ENCODE results near the gene LRP1-AS. TPM values are rescaled to one million over a fixed set of nuclear protein-coding genes. Genes with fewer than 3 reads are reported as not detected.

Gene LRP1-AS
- total RNA-seq, 1 experiment from 2014 or later, result not detected

GRCh38 chr12:57181072-57181471, 33.7 kb upstream of the LRP1-AS start:
- RAD21 ChIA-PET (ENCODE audit: low non-redundant PET in 1 of 2, low total read pairs in 2 of 2, uncharacterized antibody in 2 of 2, unreplicated experiment in 2 of 2), result interaction anchor here in 1 of 2 experiments (1.3 kb wide), 1 partner anchor 112 kb away, joined by 3 read pairs; no protein-coding TSS in a partner anchor
- no peaks in the 10 kb centered on the region for H3K9me2 ChIP-seq (ENCODE audit: insufficient read depth)
- H3K4me3 ChIP-seq (replicated peaks in 1 of 2; ENCODE audit: low read depth in 1 of 2, low read length in 2 of 2), result no peak overlapping the region
- POLR2A ChIA-PET, result no interaction called here
- TF ChIP-seq SIN3A (IDR thresholded peaks at IDR 0.05; ENCODE audit: low read depth) (no peak), ZNF274 (IDR thresholded peaks at IDR 0.05; ENCODE audit: low read depth, low read length) (no peak), SRF (IDR thresholded peaks at IDR 0.05; ENCODE audit: low read depth) (no peak), EGR1 (IDR thresholded peaks at IDR 0.05; ENCODE audit: low read depth) (no peak)
- no peak overlapping the region for H2AFZ ChIP-seq (ENCODE audit: low read depth, low read length, poor library complexity, severe bottlenecking)
- no peak overlapping the region for H3K9ac ChIP-seq (ENCODE audit: low read length)
- intact Hi-C loops (cut with micrococcal nuclease), result no loop called here
- no peak overlapping the region for H3K27ac ChIP-seq (ENCODE audit: low read depth, low read length)
- no peaks in the 10 kb centered on the region; a peak in 1 of 4 replicates for H3K36me3 ChIP-seq (ENCODE audit: control insufficient read depth in 1 of 2, insufficient read depth in 2 of 2, low read length in 2 of 2)
- no peak overlapping the region for H3K4me2 ChIP-seq (ENCODE audit: low read length)
- no TSS peak for BruUV-seq (replicated peaks)
- CTCF ChIA-PET, result interaction anchor here (0.9 to 2.7 kb wide), 3 partner anchors 53 to 112 kb away, joined by 3 to 25 read pairs (median 5); partner anchors contain the start of gene LRP1
- H3K9me3 ChIP-seq (ENCODE audit: control insufficient read depth in 1 of 2, insufficient read depth in 1 of 2, low read depth in 1 of 2, low read length in 2 of 2), result no peaks in the 10 kb centered on the region
- H4K20me1 ChIP-seq (ENCODE audit: insufficient read depth), result no peaks in the 10 kb centered on the region
- ATAC-seq, result no peak
- no peaks in the 10 kb centered on the region for H3K79me2 ChIP-seq (ENCODE audit: insufficient read depth, low read length)
- no peak for DNase-seq (ENCODE audit: low read depth, low spot score)
- peaks cover 7 to 23% of the 10 kb centered on the region in 2 experiments for H3K4me1 ChIP-seq (ENCODE audit: control insufficient read depth in 1 of 2, insufficient read depth in 2 of 2, low read length in 2 of 2)
- no peaks in the 10 kb centered on the region for H3K27me3 ChIP-seq (ENCODE audit: insufficient read depth, low read length)

GRCh38 chr12:57180321-57180989, 33.0 kb upstream of the LRP1-AS start:
- H3K9me2 ChIP-seq (ENCODE audit: insufficient read depth), result no peaks in the 10 kb centered on the region
- no peak overlapping the region for H3K9ac ChIP-seq (ENCODE audit: low read length)
- no peaks in the 10 kb centered on the region for H3K9me3 ChIP-seq (ENCODE audit: control insufficient read depth in 1 of 2, insufficient read depth in 1 of 2, low read depth in 1 of 2, low read length in 2 of 2)
- no peak overlapping the region for H3K4me3 ChIP-seq (replicated peaks in 1 of 2; ENCODE audit: low read depth in 1 of 2, low read length in 2 of 2)
- H2AFZ ChIP-seq (ENCODE audit: low read depth, low read length, poor library complexity, severe bottlenecking), result no peak overlapping the region
- RAD21 ChIA-PET (ENCODE audit: low non-redundant PET in 1 of 2, low total read pairs in 2 of 2, uncharacterized antibody in 2 of 2, unreplicated experiment in 2 of 2), result no interaction called here
- no TSS peak for BruUV-seq (replicated peaks)
- H3K27ac ChIP-seq (ENCODE audit: low read depth, low read length), result no peak overlapping the region
- H3K79me2 ChIP-seq (ENCODE audit: insufficient read depth, low read length), result no peaks in the 10 kb centered on the region
- POLR2A ChIA-PET, result no interaction called here
- DNase-seq (ENCODE audit: low read depth, low spot score) (no peak), ATAC-seq (no peak)
- H3K27me3 ChIP-seq (ENCODE audit: insufficient read depth, low read length), result no peaks in the 10 kb centered on the region
- CTCF ChIA-PET, result interaction anchor here (1.8 to 2.7 kb wide), 2 partner anchors 53 to 56 kb away, joined by 5 to 25 read pairs; partner anchors contain the start of gene LRP1
- no peaks in the 10 kb centered on the region; a peak in 1 of 4 replicates for H3K36me3 ChIP-seq (ENCODE audit: control insufficient read depth in 1 of 2, insufficient read depth in 2 of 2, low read length in 2 of 2)
- peaks cover 12 to 29% of the 10 kb centered on the region in 2 experiments for H3K4me1 ChIP-seq (ENCODE audit: control insufficient read depth in 1 of 2, insufficient read depth in 2 of 2, low read length in 2 of 2)
- intact Hi-C loops (cut with micrococcal nuclease), result no loop called here
- H4K20me1 ChIP-seq (ENCODE audit: insufficient read depth), result no peaks in the 10 kb centered on the region
- H3K4me2 ChIP-seq (ENCODE audit: low read length), result no peak overlapping the region
- TF ChIP-seq POLR2A (IDR thresholded peaks at IDR 0.05; ENCODE audit: borderline replicate concordance, extremely low read depth, insufficient read depth, insufficient read length) (no peak), JUND (IDR thresholded peaks at IDR 0.05) (no peak), CEBPB (IDR thresholded peaks at IDR 0.05; ENCODE audit: low read depth) (no peak), SRF (IDR thresholded peaks at IDR 0.05; ENCODE audit: low read depth) (no peak), CBX3 (IDR thresholded peaks at IDR 0.05; ENCODE audit: low read depth) (no peak), EGR1 (IDR thresholded peaks at IDR 0.05; ENCODE audit: low read depth) (no peak), EZH2 (IDR thresholded peaks at IDR 0.05) (no peak), ELF1 (IDR thresholded peaks at IDR 0.05; ENCODE audit: borderline replicate concordance, low read depth) (no peak), ATF3 (IDR thresholded peaks at IDR 0.05) (no peak), CTCF (IDR thresholded peaks at IDR 0.05 in 2 of 3, conservative IDR thresholded peaks at IDR 0.05 in 1 of 3; ENCODE audit: borderline replicate concordance in 1 of 3, insufficient read depth in 1 of 3, low read depth in 2 of 3, low read length in 2 of 3) (no peak), MAX (IDR thresholded peaks at IDR 0.05) (no peak), POLR2AphosphoS5 (IDR thresholded peaks at IDR 0.05; ENCODE audit: low read depth, low read length) (no peak), TCF7L2 (IDR thresholded peaks at IDR 0.05; ENCODE audit: borderline replicate concordance, extremely low read depth, insufficient read depth, insufficient read length) (no peak), FOSL1 (IDR thresholded peaks at IDR 0.05; ENCODE audit: low read depth) (no peak)

Measured in HCT116 (cell line).